ENCODE measurements around the gene TUBAL3. TPM values are rescaled to one million over a fixed set of nuclear protein-coding genes. Genes with fewer than 3 reads are reported as not detected.
A peak's percentile ranks its signal among the peaks of the same experiment; 100 is the strongest.

Gene TUBAL3
- total and polyA plus RNA-seq, 9 of the 15 experiments (the other 6 are each of a cell fraction or from before 2014, with no cell fraction given), result 5.5 to 10.1 (median 6.9) TPM

DNA sequence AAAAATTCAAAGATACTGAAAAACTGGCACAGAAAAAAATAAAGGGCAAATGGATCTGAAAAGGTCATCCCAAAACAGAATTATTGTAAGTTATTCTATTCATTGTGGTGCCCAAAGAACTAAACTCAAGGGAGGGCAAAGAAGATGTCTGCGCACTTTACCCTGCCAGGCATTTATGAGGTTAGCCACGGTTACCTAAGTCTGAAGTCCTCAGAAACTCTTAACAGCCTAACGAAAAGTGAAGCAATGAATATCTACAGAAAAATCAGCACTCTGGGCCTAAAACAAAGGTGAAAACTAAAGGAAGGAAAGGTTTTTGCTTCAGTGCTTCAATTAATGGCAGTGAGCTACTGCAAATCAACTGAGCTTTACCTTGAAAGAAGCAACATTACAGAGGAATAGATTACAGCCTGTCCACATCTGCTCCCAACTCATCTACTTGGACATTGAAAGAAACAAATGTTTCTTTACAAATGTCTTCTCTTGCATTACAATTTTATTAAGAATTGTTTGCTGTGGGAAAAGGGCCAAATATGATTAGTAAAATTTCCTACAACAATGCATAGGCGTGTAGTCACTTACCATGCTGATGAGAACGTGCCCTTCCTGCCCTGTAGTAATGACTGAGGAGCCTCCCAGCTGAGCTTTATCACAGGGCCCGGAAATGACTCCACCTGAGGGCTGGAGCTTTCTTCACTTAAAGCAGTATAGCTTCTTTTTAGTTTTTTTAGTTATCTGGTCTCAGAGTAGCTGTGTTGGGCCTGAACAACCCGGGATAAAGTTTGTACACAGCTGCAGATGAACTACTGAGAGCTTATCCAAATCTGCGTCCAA, at the start of gene TUBAL3 (continued):
- TF ChIP-seq, protein P1, sequence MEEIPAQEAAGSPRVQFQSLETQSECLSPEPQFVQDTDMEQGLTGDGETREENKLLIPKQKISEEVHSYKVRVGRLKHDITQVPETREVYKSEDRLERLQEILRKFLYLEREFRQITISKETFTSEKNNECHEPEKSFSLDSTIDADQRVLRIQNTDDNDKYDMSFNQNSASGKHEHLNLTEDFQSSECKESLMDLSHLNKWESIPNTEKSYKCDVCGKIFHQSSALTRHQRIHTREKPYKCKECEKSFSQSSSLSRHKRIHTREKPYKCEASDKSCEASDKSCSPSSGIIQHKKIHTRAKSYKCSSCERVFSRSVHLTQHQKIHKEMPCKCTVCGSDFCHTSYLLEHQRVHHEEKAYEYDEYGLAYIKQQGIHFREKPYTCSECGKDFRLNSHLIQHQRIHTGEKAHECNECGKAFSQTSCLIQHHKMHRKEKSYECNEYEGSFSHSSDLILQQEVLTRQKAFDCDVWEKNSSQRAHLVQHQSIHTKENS (CRISPR knock-in tag; IDR thresholded peaks at IDR 0.05), result no peak
- no peak for TF ChIP-seq ZBTB17 (CRISPR knock-in tag; IDR thresholded peaks at IDR 0.05)
- no peak for TF ChIP-seq NCOA2 (IDR thresholded peaks at IDR 0.05; ENCODE audit: partially characterized antibody in 2 of 2)
- TF ChIP-seq, protein P2, sequence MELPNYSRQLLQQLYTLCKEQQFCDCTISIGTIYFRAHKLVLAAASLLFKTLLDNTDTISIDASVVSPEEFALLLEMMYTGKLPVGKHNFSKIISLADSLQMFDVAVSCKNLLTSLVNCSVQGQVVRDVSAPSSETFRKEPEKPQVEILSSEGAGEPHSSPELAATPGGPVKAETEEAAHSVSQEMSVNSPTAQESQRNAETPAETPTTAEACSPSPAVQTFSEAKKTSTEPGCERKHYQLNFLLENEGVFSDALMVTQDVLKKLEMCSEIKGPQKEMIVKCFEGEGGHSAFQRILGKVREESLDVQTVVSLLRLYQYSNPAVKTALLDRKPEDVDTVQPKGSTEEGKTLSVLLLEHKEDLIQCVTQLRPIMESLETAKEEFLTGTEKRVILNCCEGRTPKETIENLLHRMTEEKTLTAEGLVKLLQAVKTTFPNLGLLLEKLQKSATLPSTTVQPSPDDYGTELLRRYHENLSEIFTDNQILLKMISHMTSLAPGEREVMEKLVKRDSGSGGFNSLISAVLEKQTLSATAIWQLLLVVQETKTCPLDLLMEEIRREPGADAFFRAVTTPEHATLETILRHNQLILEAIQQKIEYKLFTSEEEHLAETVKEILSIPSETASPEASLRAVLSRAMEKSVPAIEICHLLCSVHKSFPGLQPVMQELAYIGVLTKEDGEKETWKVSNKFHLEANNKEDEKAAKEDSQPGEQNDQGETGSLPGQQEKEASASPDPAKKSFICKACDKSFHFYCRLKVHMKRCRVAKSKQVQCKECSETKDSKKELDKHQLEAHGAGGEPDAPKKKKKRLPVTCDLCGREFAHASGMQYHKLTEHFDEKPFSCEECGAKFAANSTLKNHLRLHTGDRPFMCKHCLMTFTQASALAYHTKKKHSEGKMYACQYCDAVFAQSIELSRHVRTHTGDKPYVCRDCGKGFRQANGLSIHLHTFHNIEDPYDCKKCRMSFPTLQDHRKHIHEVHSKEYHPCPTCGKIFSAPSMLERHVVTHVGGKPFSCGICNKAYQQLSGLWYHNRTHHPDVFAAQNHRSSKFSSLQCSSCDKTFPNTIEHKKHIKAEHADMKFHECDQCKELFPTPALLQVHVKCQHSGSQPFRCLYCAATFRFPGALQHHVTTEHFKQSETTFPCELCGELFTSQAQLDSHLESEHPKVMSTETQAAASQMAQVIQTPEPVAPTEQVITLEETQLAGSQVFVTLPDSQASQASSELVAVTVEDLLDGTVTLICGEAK (IDR thresholded peaks at IDR 0.05), result peak; percentile 21; the same call in 1 of the 2 replicates
- TF ChIP-seq, protein P2 (CRISPR knock-in tag; IDR thresholded peaks at IDR 0.05), result no peak
- no peak for TF ChIP-seq ZSCAN29 (IDR thresholded peaks at IDR 0.05)
- no peak for TF ChIP-seq MCM2 (IDR thresholded peaks at IDR 0.05; ENCODE audit: low read depth)
- peak; percentile 60 for TF ChIP-seq ZNF384 (IDR thresholded peaks at IDR 0.05; ENCODE audit: low read depth, low read length)
- TF ChIP-seq, protein P3, sequence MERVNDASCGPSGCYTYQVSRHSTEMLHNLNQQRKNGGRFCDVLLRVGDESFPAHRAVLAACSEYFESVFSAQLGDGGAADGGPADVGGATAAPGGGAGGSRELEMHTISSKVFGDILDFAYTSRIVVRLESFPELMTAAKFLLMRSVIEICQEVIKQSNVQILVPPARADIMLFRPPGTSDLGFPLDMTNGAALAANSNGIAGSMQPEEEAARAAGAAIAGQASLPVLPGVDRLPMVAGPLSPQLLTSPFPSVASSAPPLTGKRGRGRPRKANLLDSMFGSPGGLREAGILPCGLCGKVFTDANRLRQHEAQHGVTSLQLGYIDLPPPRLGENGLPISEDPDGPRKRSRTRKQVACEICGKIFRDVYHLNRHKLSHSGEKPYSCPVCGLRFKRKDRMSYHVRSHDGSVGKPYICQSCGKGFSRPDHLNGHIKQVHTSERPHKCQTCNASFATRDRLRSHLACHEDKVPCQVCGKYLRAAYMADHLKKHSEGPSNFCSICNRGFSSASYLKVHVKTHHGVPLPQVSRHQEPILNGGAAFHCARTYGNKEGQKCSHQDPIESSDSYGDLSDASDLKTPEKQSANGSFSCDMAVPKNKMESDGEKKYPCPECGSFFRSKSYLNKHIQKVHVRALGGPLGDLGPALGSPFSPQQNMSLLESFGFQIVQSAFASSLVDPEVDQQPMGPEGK (CRISPR knock-in tag; IDR thresholded peaks at IDR 0.05; ENCODE audit: borderline replicate concordance), result no peak
- TF ChIP-seq, protein P4, sequence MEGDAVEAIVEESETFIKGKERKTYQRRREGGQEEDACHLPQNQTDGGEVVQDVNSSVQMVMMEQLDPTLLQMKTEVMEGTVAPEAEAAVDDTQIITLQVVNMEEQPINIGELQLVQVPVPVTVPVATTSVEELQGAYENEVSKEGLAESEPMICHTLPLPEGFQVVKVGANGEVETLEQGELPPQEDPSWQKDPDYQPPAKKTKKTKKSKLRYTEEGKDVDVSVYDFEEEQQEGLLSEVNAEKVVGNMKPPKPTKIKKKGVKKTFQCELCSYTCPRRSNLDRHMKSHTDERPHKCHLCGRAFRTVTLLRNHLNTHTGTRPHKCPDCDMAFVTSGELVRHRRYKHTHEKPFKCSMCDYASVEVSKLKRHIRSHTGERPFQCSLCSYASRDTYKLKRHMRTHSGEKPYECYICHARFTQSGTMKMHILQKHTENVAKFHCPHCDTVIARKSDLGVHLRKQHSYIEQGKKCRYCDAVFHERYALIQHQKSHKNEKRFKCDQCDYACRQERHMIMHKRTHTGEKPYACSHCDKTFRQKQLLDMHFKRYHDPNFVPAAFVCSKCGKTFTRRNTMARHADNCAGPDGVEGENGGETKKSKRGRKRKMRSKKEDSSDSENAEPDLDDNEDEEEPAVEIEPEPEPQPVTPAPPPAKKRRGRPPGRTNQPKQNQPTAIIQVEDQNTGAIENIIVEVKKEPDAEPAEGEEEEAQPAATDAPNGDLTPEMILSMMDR (IDR thresholded peaks at IDR 0.05 in 2 of 3, conservative IDR thresholded peaks at IDR 0.05 in 1 of 3; ENCODE audit: insufficient read depth in 2 of 3, low read depth in 1 of 3, low read length in 3 of 3), result no peak
- no peak for TF ChIP-seq ZBTB8A (IDR thresholded peaks at IDR 0.05; ENCODE audit: partially characterized antibody)

Data from K562 (cell line).